PFSK-1 (cell line): ENCODE measurements around the gene CCN5.

ENCODE experiments used
- FOXP2 ChIP-seq: optimal IDR thresholded peaks from 2 replicates; pipeline ENCODE3; 2011; ENCODE audit warnings: borderline replicate concordance, control low read depth, inconsistent platforms; ENCODE audit not compliant: insufficient read depth; ENCODE audit errors: extremely low read length, extremely low read depth
- POLR2AphosphoS5 ChIP-seq: IDR thresholded peaks from 2 replicates; pipeline ENCODE4 v1.6.1; 2012; ENCODE audit warnings: low read depth, mild to moderate bottlenecking, control low read depth, low read length, moderate library complexity
- SIN3A ChIP-seq: IDR thresholded peaks from 2 replicates; pipeline ENCODE4 v1.6.1; 2012; ENCODE audit warnings: mild to moderate bottlenecking, low read length, moderate library complexity, borderline replicate concordance; ENCODE audit not compliant: insufficient read depth
- TAF1 ChIP-seq: IDR thresholded peaks from 2 replicates; pipeline ENCODE4 v1.6.1; 2012; ENCODE audit warnings: low read length, control low read depth, borderline replicate concordance; ENCODE audit not compliant: insufficient read depth
- TF ChIP-seq, protein P1 (sequence below), 2 experiments: IDR thresholded peaks; 2 replicates each; pipeline versions ENCODE4 v1.6.1 to v1.8.0; 2011 to 2012; ENCODE audit warnings: low read depth in 2 of 2, low read length in 2 of 2, control low read depth in 1 of 2, inconsistent platforms in 1 of 2, mild to moderate bottlenecking in 1 of 2, moderate library complexity in 1 of 2; ENCODE audit not compliant: insufficient read depth in 1 of 2

CCN5 gene

GRCh38 chr20:44752099-44752931 lies 37.1 kb downstream of the CCN5 start:
- TF ChIP-seq POLR2AphosphoS5 (no peak), SIN3A (no peak), TAF1 (no peak), FOXP2 (no peak)
- TF ChIP-seq, protein P1, sequence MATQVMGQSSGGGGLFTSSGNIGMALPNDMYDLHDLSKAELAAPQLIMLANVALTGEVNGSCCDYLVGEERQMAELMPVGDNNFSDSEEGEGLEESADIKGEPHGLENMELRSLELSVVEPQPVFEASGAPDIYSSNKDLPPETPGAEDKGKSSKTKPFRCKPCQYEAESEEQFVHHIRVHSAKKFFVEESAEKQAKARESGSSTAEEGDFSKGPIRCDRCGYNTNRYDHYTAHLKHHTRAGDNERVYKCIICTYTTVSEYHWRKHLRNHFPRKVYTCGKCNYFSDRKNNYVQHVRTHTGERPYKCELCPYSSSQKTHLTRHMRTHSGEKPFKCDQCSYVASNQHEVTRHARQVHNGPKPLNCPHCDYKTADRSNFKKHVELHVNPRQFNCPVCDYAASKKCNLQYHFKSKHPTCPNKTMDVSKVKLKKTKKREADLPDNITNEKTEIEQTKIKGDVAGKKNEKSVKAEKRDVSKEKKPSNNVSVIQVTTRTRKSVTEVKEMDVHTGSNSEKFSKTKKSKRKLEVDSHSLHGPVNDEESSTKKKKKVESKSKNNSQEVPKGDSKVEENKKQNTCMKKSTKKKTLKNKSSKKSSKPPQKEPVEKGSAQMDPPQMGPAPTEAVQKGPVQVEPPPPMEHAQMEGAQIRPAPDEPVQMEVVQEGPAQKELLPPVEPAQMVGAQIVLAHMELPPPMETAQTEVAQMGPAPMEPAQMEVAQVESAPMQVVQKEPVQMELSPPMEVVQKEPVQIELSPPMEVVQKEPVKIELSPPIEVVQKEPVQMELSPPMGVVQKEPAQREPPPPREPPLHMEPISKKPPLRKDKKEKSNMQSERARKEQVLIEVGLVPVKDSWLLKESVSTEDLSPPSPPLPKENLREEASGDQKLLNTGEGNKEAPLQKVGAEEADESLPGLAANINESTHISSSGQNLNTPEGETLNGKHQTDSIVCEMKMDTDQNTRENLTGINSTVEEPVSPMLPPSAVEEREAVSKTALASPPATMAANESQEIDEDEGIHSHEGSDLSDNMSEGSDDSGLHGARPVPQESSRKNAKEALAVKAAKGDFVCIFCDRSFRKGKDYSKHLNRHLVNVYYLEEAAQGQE (IDR thresholded peaks at IDR 0.05; ENCODE audit: insufficient read depth in 1 of 2, low read depth in 2 of 2, low read length in 2 of 2) = no peak

DNA sequence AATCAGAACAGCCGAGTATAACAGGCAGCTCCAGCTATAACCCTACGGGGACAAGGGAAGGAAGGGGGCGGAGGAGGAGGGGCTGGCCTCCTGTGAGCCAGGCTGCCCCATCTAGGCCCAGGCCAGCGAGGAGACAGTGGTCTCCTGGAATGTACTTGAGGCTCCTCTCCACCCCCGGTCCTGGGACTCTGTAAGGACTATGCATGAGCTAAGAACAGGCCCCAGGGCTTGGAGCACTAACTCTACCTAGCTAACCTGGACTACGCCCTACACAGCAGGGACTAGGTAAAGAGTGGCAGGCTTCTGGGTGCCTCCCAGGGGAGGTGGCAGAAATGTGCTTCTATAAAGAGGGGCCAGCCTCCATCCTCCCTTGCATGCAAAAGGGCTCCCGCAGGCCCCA lies 39.4 kb downstream of the CCN5 start:
- TF ChIP-seq FOXP2 = no peak
- TF ChIP-seq TAF1 = no peak
- TF ChIP-seq SIN3A = no peak
- TF ChIP-seq POLR2AphosphoS5 = no peak

GRCh38 chr20:44756011-44756688 lies 41.0 kb downstream of the CCN5 start:
- TF ChIP-seq, protein P1 (IDR thresholded peaks at IDR 0.05; ENCODE audit: insufficient read depth in 1 of 2, low read depth in 2 of 2, low read length in 2 of 2) = no peak
- TF ChIP-seq FOXP2 = no peak

DNA sequence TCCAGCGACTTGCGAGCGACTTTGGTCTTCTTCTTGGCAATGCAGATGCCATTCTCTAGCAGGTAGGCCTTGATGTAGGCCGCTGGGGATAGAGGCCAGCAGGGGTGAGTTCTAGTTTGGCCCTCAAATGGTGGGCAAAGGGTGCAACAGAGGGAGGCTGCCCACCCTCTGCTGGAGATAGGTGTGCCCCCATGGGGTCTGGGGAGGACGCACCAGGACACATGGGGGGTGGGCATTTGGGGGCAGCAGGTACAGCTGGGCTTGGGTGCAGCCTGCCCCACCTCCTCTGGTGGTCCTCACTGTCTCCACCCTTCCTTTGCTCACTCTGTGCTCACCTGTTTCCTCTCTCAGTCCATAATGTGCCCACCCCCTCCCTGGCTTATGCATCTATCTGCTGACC lies 41.8 kb downstream of the CCN5 start:
- TF ChIP-seq SIN3A (no peak), TAF1 (no peak), FOXP2 (no peak), POLR2AphosphoS5 (no peak)
- TF ChIP-seq, protein P1 (IDR thresholded peaks at IDR 0.05; ENCODE audit: insufficient read depth in 1 of 2, low read depth in 2 of 2, low read length in 2 of 2) = no peak

DNA sequence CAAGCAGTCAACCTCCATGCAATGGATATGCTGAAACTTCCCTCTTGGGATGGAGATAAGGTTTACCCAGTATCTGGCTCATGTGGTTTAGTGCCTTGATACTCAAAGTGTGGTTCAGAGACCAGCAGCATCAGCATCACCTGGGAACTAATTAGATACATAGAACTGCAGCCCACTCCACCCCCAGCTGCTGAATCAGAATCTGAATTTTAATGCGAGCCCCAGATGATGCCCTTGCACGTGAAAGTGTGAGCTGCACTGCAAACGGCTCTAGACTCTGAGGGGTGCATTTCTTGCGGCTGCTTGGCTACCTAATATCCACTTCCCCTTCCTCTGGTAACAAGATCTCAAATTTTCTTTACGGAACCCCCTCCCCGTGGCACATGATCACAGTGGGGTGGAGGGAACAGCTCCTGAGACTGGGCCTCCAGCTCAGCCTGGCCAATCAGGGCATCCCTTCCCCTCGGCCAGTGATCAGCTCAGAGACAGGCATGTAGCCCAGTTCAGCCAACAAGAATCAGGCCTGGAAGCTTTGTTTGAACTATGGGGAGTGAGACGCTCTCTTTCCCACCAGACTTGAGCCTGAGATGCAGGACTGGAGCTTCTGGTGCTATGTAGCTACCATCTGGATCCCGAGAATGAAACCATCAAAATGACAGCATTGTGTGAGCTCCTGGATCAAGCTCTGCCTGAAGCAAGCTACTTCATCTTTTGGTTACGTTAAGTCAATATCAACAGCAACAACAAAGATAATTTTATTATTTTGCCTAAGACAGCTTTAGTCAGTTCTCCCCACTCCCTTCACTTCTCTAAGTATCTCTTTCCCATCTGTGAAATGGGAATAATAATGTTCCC lies 43.3 kb downstream of the CCN5 start:
- TF ChIP-seq TAF1 (no peak), POLR2AphosphoS5 (no peak), FOXP2 (no peak), SIN3A (no peak)
- TF ChIP-seq, protein P1 (IDR thresholded peaks at IDR 0.05; ENCODE audit: insufficient read depth in 1 of 2, low read depth in 2 of 2, low read length in 2 of 2) = no peak
